Gastrocnemius medialis (tissue), 4 donors: ENCODE measurements around the gene SYT10. TPM values are rescaled to one million over a fixed set of nuclear protein-coding genes. Genes with fewer than 3 reads are reported as not detected.
"Not testable (repeated sequence)": the region's sequence is repeated elsewhere in the genome, so short reads cannot be mapped to it uniquely, and the experiment has no call there.

Source experiments
- ATAC-seq, 2 donors: fragments of 150-250 bp; one replicate each; pipeline ENCODE4 v1.9.1; 2016
- DNase-seq, 2 donors: peaks; one replicate each; pipeline ENCODE4 v3.0.0-alpha.2; 2019
- H3K27ac ChIP-seq, 4 donors: fragments of 200-600 bp; sonication (generic); 1 replicate in 1 of 4; 2 replicates in 3 of 4; pipeline ENCODE4 v1.5.1; 2016 to 2018; ENCODE audit warnings: mild to moderate bottlenecking in 2 of 4, moderate library complexity in 1 of 4
- H3K27me3 ChIP-seq, 3 donors: fragments of 200-600 bp; sonication (generic) in 2 of 3; 1 replicate in 1 of 3; 2 replicates in 2 of 3; pipeline versions ENCODE4 v1.5.1 to v1.6.0; 2016 to 2019; ENCODE audit warnings: mild to moderate bottlenecking in 1 of 3, moderate library complexity in 1 of 3
- H3K36me3 ChIP-seq, 2 donors: fragments of 200-600 bp; sonication (generic) in 1 of 2; one replicate each; pipeline ENCODE4 v1.5.1; 2017 to 2018
- H3K4me1 ChIP-seq, 2 donors: fragments of 200-600 bp; sonication (generic) in 1 of 2; one replicate each; pipeline ENCODE4 v1.5.1; 2016 to 2017; ENCODE audit warnings: mild to moderate bottlenecking in 2 of 2
- H3K4me3 ChIP-seq, 4 donors: fragments of 200-600 bp; sonication (generic) in 3 of 4; 1 replicate in 1 of 4; 2 replicates in 3 of 4; pipeline ENCODE4 v1.5.1; 2016 to 2019; ENCODE audit warnings: mild to moderate bottlenecking in 2 of 4
- H3K9me3 ChIP-seq, 3 donors: fragments of 200-600 bp; sonication (generic) in 2 of 3; 1 replicate in 1 of 3; 2 replicates in 2 of 3; pipeline ENCODE4 v1.5.1; 2016 to 2019
- CTCF ChIP-seq, 5 experiments: fragments of 450-650 bp in 3 of 5; fragments of 200-600 bp in 2 of 5; sonication (generic) in 2 of 5; IDR thresholded peaks in 4 of 5; conservative IDR thresholded peaks in 1 of 5; 1 replicate in 4 of 5; 2 replicates in 1 of 5; pipeline ENCODE4 v1.5.1; 2016 to 2019; ENCODE audit warnings: antibody characterized with exemption in 5 of 5, mild to moderate bottlenecking in 3 of 5, moderate library complexity in 3 of 5
- POLR2A ChIP-seq, 2 donors: fragments of 450-650 bp; IDR thresholded peaks; one replicate each; pipeline ENCODE4 v1.6.1; 2017; ENCODE audit warnings: antibody characterized with exemption in 2 of 2, mild to moderate bottlenecking in 2 of 2, moderate library complexity in 2 of 2
- in situ Hi-C, 4 donors: fragments of 200-750 bp; cut with MboI; loops; one replicate each; pipeline versions ENCODE4 v1.15.0 to v1.8.0; 2017; ENCODE audit warnings: low sequenced_read_pairs in 4 of 4
- intact Hi-C: fragments of 100-400 bp; cut with DNase I; formaldehyde crosslinking; loops from one replicate; pipeline ENCODE4 v1.15.1; 2023; ENCODE audit warnings: low total_unique reads
- total RNA-seq, 4 donors: library from RNA; depleted of rRNA; stranded (reverse); fragments of >200 nt; gene quantifications; one replicate each; pipeline versions ENCODE4 v1.1.0 to v1.2.3, GENCODE V29; 2016

Gene SYT10
- total RNA-seq, 4 donors from 2014 or later, result not detected

- in situ Hi-C loops (loop anchor here in 1 of 4 donors (25.0 kb wide), 1 partner anchor 96 kb away; no protein-coding TSS in a partner anchor), intact Hi-C loops (no loop called here)
- no peak for DNase-seq
- Histone ChIP-seq H3K27ac (no peak overlapping the region), H3K4me3 (no peak overlapping the region), H3K9me3 (no peaks in the 10 kb centered on the region), H3K27me3 (no peaks in the 10 kb centered on the region), H3K4me1 (no peaks in the 10 kb centered on the region), H3K36me3 (no peaks in the 10 kb centered on the region)
- TF ChIP-seq CTCF (IDR thresholded peaks at IDR 0.05 in 4 of 5, conservative IDR thresholded peaks at IDR 0.05 in 1 of 5) (no peak), POLR2A (IDR thresholded peaks at IDR 0.05) (no peak)
- no peak for ATAC-seq
Observed at GRCh38 chr12:33383503-33383902, 56.1 kb downstream of the SYT10 start.

DNA sequence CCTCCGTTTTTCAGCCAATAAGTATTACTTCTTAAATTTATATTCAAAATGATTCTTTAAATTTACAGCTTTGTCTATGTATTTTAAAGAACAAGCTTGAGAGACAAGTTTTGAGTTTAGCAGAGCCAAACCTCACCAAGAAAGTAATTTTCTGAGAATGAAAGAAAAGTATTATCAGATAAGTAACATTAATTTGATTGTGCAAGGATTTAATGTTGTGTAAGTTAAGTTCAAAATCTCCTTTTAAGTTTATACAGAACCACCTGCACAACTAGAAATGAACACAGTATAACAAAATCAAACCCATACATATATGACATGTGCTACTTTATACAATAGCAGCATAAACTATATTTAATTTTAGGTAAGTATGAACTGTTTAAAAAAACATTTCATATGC, 63.5 kb downstream of the SYT10 start:
- in situ Hi-C loops, result loop anchor here in 1 of 4 donors (25.0 kb wide), 1 partner anchor 89 kb away; no protein-coding TSS in a partner anchor
- H3K4me3 ChIP-seq, result no peak overlapping the region

GRCh38 chr12:33370318-33370717, 69.3 kb downstream of the SYT10 start:
- Histone ChIP-seq H3K27me3 (no peaks in the 10 kb centered on the region), H3K9me3 (no peaks in the 10 kb centered on the region), H3K4me3 (no peak overlapping the region), H3K36me3 (no peaks in the 10 kb centered on the region), H3K27ac (no peak overlapping the region), H3K4me1 (no peaks in the 10 kb centered on the region)
- DNase-seq (no peak), ATAC-seq (no peak)
- intact Hi-C loops (no loop called here), in situ Hi-C loops (loop anchor here in 1 of 4 donors (25.0 kb wide), 1 partner anchor 92 kb away; no protein-coding TSS in a partner anchor)
- TF ChIP-seq CTCF (IDR thresholded peaks at IDR 0.05 in 4 of 5, conservative IDR thresholded peaks at IDR 0.05 in 1 of 5), result no peak
- no peak for TF ChIP-seq POLR2A (IDR thresholded peaks at IDR 0.05)

More for the DNA sequence above, 63.5 kb downstream of the SYT10 start:
- DNase-seq, result no peak
- ATAC-seq, result no peak
- TF ChIP-seq CTCF (IDR thresholded peaks at IDR 0.05 in 4 of 5, conservative IDR thresholded peaks at IDR 0.05 in 1 of 5) (no peak), POLR2A (IDR thresholded peaks at IDR 0.05) (no peak)
- intact Hi-C loops, result no loop called here
- no peaks in the 10 kb centered on the region for H3K27me3 ChIP-seq
- no peaks in the 10 kb centered on the region for H3K9me3 ChIP-seq
- no peaks in the 10 kb centered on the region for H3K4me1 ChIP-seq
- no peaks in the 10 kb centered on the region for H3K36me3 ChIP-seq
- H3K27ac ChIP-seq, result no peak overlapping the region

DNA sequence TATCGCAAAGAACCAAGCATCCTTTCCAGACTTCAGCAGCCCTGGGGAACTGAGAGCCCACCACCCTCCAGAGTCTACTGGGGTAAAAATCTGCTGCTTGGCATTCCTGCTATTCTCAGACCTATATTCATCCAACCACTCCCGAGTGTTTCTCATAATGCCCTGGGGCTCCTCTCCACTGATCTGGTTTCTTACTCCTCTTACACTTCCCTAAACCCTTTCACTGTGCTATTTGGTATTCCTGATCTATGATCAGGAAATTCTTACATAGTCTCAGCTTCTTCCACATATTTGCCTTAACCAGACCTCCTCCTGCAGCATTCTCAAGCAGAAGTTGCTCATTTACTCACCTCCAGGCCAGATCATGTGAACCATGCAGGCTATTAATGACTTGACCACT, 82.4 kb downstream of the SYT10 start:
- Histone ChIP-seq H3K9me3 (no peaks in the 10 kb centered on the region), H3K27me3 (no peaks in the 10 kb centered on the region), H3K4me1 (no peaks in the 10 kb centered on the region), H3K36me3 (no peaks in the 10 kb centered on the region), H3K27ac (no peak overlapping the region), H3K4me3 (no peak overlapping the region)
- TF ChIP-seq POLR2A (IDR thresholded peaks at IDR 0.05), result no peak
- no peak for TF ChIP-seq CTCF (IDR thresholded peaks at IDR 0.05 in 4 of 5, conservative IDR thresholded peaks at IDR 0.05 in 1 of 5)
- in situ Hi-C loops, result loop anchor here in 1 of 4 donors (25.0 kb wide), 1 partner anchor 105 kb away; no protein-coding TSS in a partner anchor
- intact Hi-C loops, result no loop called here
- DNase-seq (no peak), ATAC-seq (no peak)

DNA sequence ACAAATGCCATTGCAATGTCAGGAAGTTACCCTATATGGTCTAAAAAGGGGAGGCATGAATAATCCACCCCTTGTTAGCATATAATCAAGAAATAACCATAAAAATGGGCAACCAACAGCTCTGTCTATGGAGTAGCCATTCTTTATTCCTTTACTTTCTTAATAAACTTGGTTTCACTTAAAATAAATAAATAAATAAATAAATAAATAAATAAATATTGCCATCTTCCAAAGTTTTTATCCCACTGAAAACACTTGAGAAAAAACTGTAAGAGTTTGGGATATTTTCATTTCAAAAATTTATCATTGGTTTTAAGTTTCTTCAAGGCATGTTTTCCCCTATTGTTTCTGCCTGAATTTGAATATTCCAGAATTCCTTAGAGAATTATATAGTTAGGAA, 89.8 kb downstream of the SYT10 start:
- no peak for TF ChIP-seq POLR2A (IDR thresholded peaks at IDR 0.05)
- no peak for TF ChIP-seq CTCF (IDR thresholded peaks at IDR 0.05 in 4 of 5, conservative IDR thresholded peaks at IDR 0.05 in 1 of 5)
- Histone ChIP-seq H3K4me1 (no peaks in the 10 kb centered on the region), H3K9me3 (no peaks in the 10 kb centered on the region), H3K27me3 (no peaks in the 10 kb centered on the region), H3K27ac (no peak overlapping the region), H3K36me3 (no peaks in the 10 kb centered on the region), H3K4me3 (no peak overlapping the region)
- intact Hi-C loops (no loop called here), in situ Hi-C loops (loop anchor here in 1 of 4 donors (25.0 kb wide), 1 partner anchor 113 kb away; no protein-coding TSS in a partner anchor)
- ATAC-seq (no peak), DNase-seq (no peak)

GRCh38 chr12:33331961-33332398, 107.6 kb downstream of the SYT10 start:
- DNase-seq, in situ Hi-C loops, H3K27me3 ChIP-seq, ATAC-seq, H3K36me3 ChIP-seq, H3K27ac ChIP-seq, H3K9me3 ChIP-seq, H3K4me1 ChIP-seq, intact Hi-C loops, H3K4me3 ChIP-seq: not testable (repeated sequence)
